Lung (tissue), 12 donors: ENCODE results near the gene SLC6A9. TPM values are rescaled to one million over a fixed set of nuclear protein-coding genes. Genes with fewer than 3 reads are reported as not detected.

ENCODE experiments used
- ATAC-seq: fragments of 200-7000 bp; cut with Tn5 transposase; one replicate; pipeline ENCODE4 v1.9.1; 2020; ENCODE audit warnings: moderate number of reproducible peaks; ENCODE audit not compliant: insufficient read depth, low FRiP score
- DNase-seq, 3 donors: peaks; one replicate each; pipeline ENCODE4 v3.0.0-alpha.2; 2013 to 2017
- H3K27ac ChIP-seq, 2 donors: one replicate each; pipeline ENCODE4 v1.5.1; 2013; ENCODE audit warnings: mild to moderate bottlenecking in 2 of 2, moderate library complexity in 2 of 2, control low read depth in 1 of 2, inconsistent platforms in 1 of 2, low read depth in 1 of 2, low read length in 1 of 2
- H3K27me3 ChIP-seq, 3 donors: one replicate each; pipeline ENCODE4 v1.5.1; 2013; ENCODE audit warnings: low read length in 2 of 3; ENCODE audit not compliant: control insufficient read depth in 3 of 3, insufficient read depth in 3 of 3
- H3K36me3 ChIP-seq, 4 donors: one replicate each; pipeline ENCODE4 v1.5.1; 2013; ENCODE audit warnings: low read length in 4 of 4, mild to moderate bottlenecking in 1 of 4, moderate library complexity in 1 of 4; ENCODE audit not compliant: control insufficient read depth in 4 of 4, insufficient read depth in 4 of 4
- H3K4me1 ChIP-seq, 5 donors: one replicate each; pipeline ENCODE4 v1.5.1; 2013; ENCODE audit warnings: low read length in 5 of 5, mild to moderate bottlenecking in 2 of 5, moderate library complexity in 1 of 5; ENCODE audit not compliant: control insufficient read depth in 5 of 5, insufficient read depth in 5 of 5
- H3K4me3 ChIP-seq: one replicate; pipeline ENCODE4 v1.5.1; 2013; ENCODE audit warnings: mild to moderate bottlenecking, control low read depth, moderate library complexity
- H3K9ac ChIP-seq, 2 donors: one replicate each; pipeline ENCODE4 v1.5.1; 2013; ENCODE audit warnings: low read length in 2 of 2, control low read depth in 1 of 2; ENCODE audit not compliant: insufficient read depth in 1 of 2
- H3K9me3 ChIP-seq, 4 donors: one replicate each; pipeline ENCODE4 v1.5.1; 2013; ENCODE audit warnings: low read length in 3 of 4, mild to moderate bottlenecking in 1 of 4, moderate library complexity in 1 of 4; ENCODE audit not compliant: control insufficient read depth in 4 of 4, insufficient read depth in 3 of 4
- WGBS, 2 donors: extraction: QIAGEN DNeasy Blood & Tissue Kit; methylation state at CpG; one replicate each; pipeline ENCODE4 v1.1.7; 2013; 5-methylcytosine and 5-hydroxymethylcytosine counted together
- polyA plus RNA-seq, 2 donors: library from polyadenylated mRNA; stranded (reverse); fragments of 200-250 nt; gene quantifications; one replicate each; pipeline ENCODE4 v1.2.1, GENCODE V29; 2013
- total RNA-seq, 2 donors: library from RNA; depleted of rRNA in 1 of 2; stranded (reverse); fragments of >200 nt in 1 of 2; gene quantifications; one replicate each; pipeline ENCODE4 v1.2.1, GENCODE V29; 2014 to 2021
- TF ChIP-seq, protein P1 (sequence below): IDR thresholded peaks from 2 replicates; pipeline ENCODE4 v1.5.1; 2012; ENCODE audit warnings: mild to moderate bottlenecking; ENCODE audit errors: control extremely low read depth, extremely low read depth
- donor health status: control.
- donor health status: control.
- donor health status: Bipolar disorder and iron deficiency.
- donor health status: healthy.
- donor health status: DM: yes; HTN: yes; CAD: no.

The SLC6A9 gene
- total and polyA plus RNA-seq, 4 donors = 8.7 to 29.9 (median 9.4) TPM

DNA sequence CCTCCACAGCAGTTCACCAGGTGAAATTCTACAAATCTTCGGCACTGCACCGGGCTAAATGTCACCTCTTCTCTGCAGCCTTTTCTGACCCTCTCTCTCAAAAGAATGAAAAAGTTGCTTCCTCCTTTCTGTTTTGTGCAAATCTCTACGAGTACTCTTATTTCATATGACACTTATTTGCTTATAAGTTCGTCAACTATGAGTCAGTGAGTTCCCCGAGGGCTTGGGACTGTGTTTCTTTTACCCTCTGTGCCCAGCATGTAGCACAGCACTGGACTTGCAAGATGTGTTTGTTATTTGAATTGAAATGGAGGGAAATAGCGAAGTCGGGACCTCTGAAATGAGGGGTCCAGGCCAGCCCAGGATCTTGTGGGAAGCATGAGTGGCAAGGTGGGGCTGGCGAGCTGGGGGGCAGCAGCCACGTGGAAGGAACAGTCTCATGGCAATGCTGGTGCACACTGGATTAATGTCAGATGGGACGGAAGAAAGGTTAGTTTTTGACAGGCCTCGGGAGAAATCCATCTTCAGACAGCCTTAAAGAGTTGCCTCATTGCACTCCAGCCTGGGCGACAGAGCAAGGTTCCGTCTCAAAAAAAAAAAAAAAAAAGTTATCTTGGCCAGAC lies 6.2 kb downstream of the SLC6A9 start:
- TF ChIP-seq, protein P1, sequence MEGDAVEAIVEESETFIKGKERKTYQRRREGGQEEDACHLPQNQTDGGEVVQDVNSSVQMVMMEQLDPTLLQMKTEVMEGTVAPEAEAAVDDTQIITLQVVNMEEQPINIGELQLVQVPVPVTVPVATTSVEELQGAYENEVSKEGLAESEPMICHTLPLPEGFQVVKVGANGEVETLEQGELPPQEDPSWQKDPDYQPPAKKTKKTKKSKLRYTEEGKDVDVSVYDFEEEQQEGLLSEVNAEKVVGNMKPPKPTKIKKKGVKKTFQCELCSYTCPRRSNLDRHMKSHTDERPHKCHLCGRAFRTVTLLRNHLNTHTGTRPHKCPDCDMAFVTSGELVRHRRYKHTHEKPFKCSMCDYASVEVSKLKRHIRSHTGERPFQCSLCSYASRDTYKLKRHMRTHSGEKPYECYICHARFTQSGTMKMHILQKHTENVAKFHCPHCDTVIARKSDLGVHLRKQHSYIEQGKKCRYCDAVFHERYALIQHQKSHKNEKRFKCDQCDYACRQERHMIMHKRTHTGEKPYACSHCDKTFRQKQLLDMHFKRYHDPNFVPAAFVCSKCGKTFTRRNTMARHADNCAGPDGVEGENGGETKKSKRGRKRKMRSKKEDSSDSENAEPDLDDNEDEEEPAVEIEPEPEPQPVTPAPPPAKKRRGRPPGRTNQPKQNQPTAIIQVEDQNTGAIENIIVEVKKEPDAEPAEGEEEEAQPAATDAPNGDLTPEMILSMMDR = no peak
- H3K4me1 ChIP-seq = peaks cover 0 to 15% (median 7%) of the 10 kb centered on the region in 5 donors
- no peaks in the 10 kb centered on the region for H3K27me3 ChIP-seq
- H3K36me3 ChIP-seq = peaks cover 0 to 5% (median 2%) of the 10 kb centered on the region in 4 donors
- DNase-seq (no peak), ATAC-seq (no peak)
- 85 to 89% methylated on average over 13 of the region's 13 CpGs for WGBS, 2 donors
- H3K27ac ChIP-seq = no peak overlapping the region
- H3K4me3 ChIP-seq = no peak overlapping the region
- no peaks in the 10 kb centered on the region for H3K9me3 ChIP-seq
- no peak overlapping the region for H3K9ac ChIP-seq

DNA sequence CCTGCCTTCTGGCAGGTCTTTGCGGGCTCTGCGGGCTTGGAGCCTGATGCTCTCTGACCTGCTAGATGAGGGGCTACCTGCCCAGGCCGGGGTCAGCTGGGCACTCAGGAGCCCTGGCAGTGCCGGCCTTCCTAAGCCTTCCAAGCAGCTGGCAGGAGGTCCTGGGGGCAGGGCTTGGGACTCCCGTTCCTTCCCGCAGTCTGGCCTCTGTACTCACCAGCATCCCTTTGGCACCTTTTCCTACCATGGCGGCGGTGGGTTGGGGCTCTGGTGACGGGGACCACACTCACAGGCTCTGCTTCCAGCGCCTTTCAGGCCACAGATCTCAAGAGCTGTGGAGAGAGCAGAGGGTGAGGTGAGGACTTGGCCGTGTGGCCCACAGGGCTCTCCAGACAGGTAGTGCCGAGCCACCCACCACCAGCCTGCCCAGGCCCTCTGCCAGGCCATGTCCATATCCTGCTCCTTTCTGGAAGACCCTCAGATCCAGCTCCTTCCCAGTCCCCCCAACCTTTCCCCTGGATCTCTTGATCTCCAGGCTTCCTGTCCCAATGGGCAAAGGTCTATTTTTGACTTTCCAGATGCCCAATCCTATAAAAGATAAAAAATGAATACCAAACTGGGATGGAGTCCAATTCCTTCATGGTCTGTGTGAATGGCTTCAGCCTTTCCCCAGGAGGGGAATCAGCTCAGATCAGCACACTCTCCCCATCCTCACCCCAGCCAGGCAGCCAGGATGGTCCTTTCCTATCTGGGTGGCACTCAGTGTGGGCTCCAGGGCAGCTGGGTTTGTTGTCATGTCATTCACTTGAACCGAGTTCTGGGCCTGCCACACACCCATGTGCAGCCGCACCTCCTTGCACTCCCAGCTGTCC lies 7.0 kb downstream of the SLC6A9 start:
- Histone ChIP-seq H3K27me3 (no peaks in the 10 kb centered on the region), H3K4me3 (no peak overlapping the region), H3K9me3 (no peaks in the 10 kb centered on the region), H3K4me1 (peaks cover 0 to 19% (median 4%) of the 10 kb centered on the region in 5 donors), H3K27ac (no peak overlapping the region), H3K9ac (no peak overlapping the region), H3K36me3 (peaks cover 0 to 5% (median 2%) of the 10 kb centered on the region in 4 donors)
- no peak for DNase-seq
- 91 to 94% methylated on average over 14 of the region's 14 CpGs for WGBS, 2 donors
- no peak for ATAC-seq
- TF ChIP-seq, protein P1 = no peak

DNA sequence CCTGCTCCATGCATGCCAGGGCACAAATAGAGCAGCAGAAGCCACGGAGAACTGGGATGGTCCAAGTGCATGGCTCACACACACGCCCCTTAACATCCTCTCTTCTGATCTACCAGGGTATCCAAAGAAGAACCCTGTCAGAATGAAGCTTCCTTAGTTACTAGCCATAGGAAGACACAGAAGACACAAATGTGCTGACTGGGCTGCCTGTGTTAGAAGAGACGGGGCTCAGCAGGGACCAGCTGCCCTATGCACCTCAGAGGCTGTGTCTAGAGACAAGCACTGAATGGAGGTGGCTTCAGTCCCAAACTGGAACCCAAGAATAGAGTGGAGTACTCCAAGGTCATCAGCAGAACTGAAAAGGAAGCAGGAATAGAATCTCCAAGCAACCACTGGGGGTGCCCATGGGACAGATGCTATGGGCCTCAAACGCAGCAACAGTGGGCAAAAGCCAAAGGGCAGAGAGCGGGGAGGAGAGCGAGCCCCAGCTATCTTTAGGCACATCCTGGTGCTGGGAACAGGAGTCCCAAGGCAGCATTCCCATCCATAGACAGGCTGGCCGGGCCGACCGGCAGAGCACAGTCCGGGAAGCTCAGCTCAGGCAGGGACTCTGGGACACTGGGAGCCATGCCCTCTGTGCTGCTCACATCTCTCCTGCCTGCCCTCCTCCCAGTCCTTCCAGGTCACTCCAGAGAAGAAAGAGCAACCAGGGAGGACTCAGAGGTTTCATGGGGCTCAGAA lies 9.5 kb downstream of the SLC6A9 start:
- Histone ChIP-seq H3K9me3 (no peaks in the 10 kb centered on the region), H3K4me3 (no peak overlapping the region), H3K9ac (no peak overlapping the region), H3K27me3 (no peaks in the 10 kb centered on the region), H3K4me1 (peaks cover 0 to 18% (median 0%) of the 10 kb centered on the region in 5 donors), H3K36me3 (peaks cover 0 to 5% (median 2%) of the 10 kb centered on the region in 4 donors), H3K27ac (no peak overlapping the region)
- ATAC-seq (no peak), DNase-seq (no peak)
- 85 to 87% methylated on average over 10 of the region's 10 CpGs for WGBS, 2 donors
- TF ChIP-seq, protein P1 = no peak
